Cardiac fibroblast (primary cell): ENCODE measurements around the gene GPC6.

Source experiments
- DNase-seq, 2 donors: peaks; one replicate each; pipeline versions ENCODE4 v3.0.0 to v3.0.0-alpha.2; 2010; ENCODE audit warnings: low read depth in 2 of 2
- H3K4me3 ChIP-seq, 2 donors: replicated peaks in 1 of 2; 1 replicate in 1 of 2; 2 replicates in 1 of 2; pipeline ENCODE4 v1.5.1; 2011; ENCODE audit warnings: low read depth in 2 of 2, low read length in 2 of 2, mild to moderate bottlenecking in 2 of 2, moderate library complexity in 1 of 2
- CTCF ChIP-seq: IDR thresholded peaks from one replicate; pipeline ENCODE4 v1.5.1; 2011; ENCODE audit warnings: low read depth, mild to moderate bottlenecking, low read length, inconsistent platforms

GPC6 gene

GRCh38 chr13:93305886-93306285, 79.3 kb downstream of the GPC6 start:
- no peak overlapping the region for H3K4me3 ChIP-seq
- TF ChIP-seq CTCF = no peak
- peak in 1 of 2 donors; percentile 2 for DNase-seq

- TF ChIP-seq CTCF = no peak
- no peak overlapping the region for H3K4me3 ChIP-seq
- DNase-seq = no peak
Measured at GRCh38 chr13:93307136-93307535, 80.5 kb downstream of the GPC6 start.

- TF ChIP-seq CTCF = no peak
- DNase-seq = no peak
- no peak overlapping the region for H3K4me3 ChIP-seq
Measured at GRCh38 chr13:93307651-93308050, 81.0 kb downstream of the GPC6 start.

GRCh38 chr13:93309886-93310523, 83.4 kb downstream of the GPC6 start:
- TF ChIP-seq CTCF = no peak
- DNase-seq = peak; percentile 87 to 95
- no peak overlapping the region for H3K4me3 ChIP-seq

GRCh38 chr13:93316841-93317240, 90.2 kb downstream of the GPC6 start:
- no peak overlapping the region for H3K4me3 ChIP-seq
- DNase-seq = no peak
- no peak for TF ChIP-seq CTCF

GRCh38 chr13:93318534-93319254, 92.1 kb downstream of the GPC6 start:
- no peak overlapping the region for H3K4me3 ChIP-seq
- no peak for TF ChIP-seq CTCF
- DNase-seq = peak; percentile 38 to 56
